Activated CD8-positive, alpha-beta memory T cell treated with anti-CD3 and anti-CD28 coated beads for 48 hours (primary cell): ENCODE results near the gene FAM111B.
"Not testable (repeated sequence)": the region's sequence is repeated elsewhere in the genome, so short reads cannot be mapped to it uniquely, and the experiment has no call there.

Source experiments
- DNase-seq, 3 experiments: peaks; one replicate each; pipeline ENCODE4 v3.0.0-alpha.2; 2020; ENCODE audit warnings: low read depth in 2 of 3, low spot score in 2 of 3

FAM111B gene

GRCh38 chr11:59106363-59107336, at the start of gene FAM111B:
Gene FAM111B, plus strand, starts transcription at chr11:59107237. Its CDS starts 2,389 bp downstream, at chr11:59109626.
- DNase-seq, result peak; percentile 34 to 43 (median 36)

GRCh38 chr11:59058120-59059033, 48.7 kb upstream of the FAM111B start:
- DNase-seq, result peak; percentile 58 to 95 (median 85)

- not testable (repeated sequence) for DNase-seq
Observed at GRCh38 chr11:59060096-59060495, 46.9 kb upstream of the FAM111B start.

- no peak for DNase-seq
Observed at GRCh38 chr11:59062602-59063529, 44.2 kb upstream of the FAM111B start.

GRCh38 chr11:59063996-59064727, 42.9 kb upstream of the FAM111B start:
- DNase-seq, result not testable (repeated sequence)

- DNase-seq, result no peak
Observed at GRCh38 chr11:59069087-59069486, 38.0 kb upstream of the FAM111B start.

- no peak for DNase-seq
Observed at GRCh38 chr11:59076876-59077571, 30.0 kb upstream of the FAM111B start.

- no peak for DNase-seq
Observed at GRCh38 chr11:59078435-59078834, 28.6 kb upstream of the FAM111B start.

GRCh38 chr11:59079086-59079485, 28.0 kb upstream of the FAM111B start:
- DNase-seq, result no peak

- not testable (repeated sequence) for DNase-seq
Observed at GRCh38 chr11:59080421-59080820, 26.6 kb upstream of the FAM111B start.

GRCh38 chr11:59081430-59082020, 25.5 kb upstream of the FAM111B start:
- DNase-seq, result not testable (repeated sequence)

- not testable (repeated sequence) for DNase-seq
Observed at GRCh38 chr11:59086007-59086406, 21.0 kb upstream of the FAM111B start, which contains the start of gene GLYATL1B. Gene GLYATL1B, plus strand, starts transcription at chr11:59086307. Its CDS starts 0 bp downstream, at chr11:59086307.

- no peak for DNase-seq
Observed at GRCh38 chr11:59088162-59088561, 18.9 kb upstream of the FAM111B start.

GRCh38 chr11:59093576-59093975, 13.5 kb upstream of the FAM111B start:
- DNase-seq, result not testable (repeated sequence)

GRCh38 chr11:59095225-59095624, 11.8 kb upstream of the FAM111B start:
- DNase-seq, result not testable (repeated sequence)

- not testable (repeated sequence) for DNase-seq
Observed at GRCh38 chr11:59095972-59096575, 11.0 kb upstream of the FAM111B start.

GRCh38 chr11:59097113-59097708, 9.8 kb upstream of the FAM111B start:
- DNase-seq, result peak in 1 of 3 experiments; percentile 17

- not testable (repeated sequence) for DNase-seq
Observed at GRCh38 chr11:59097938-59098337, 9.1 kb upstream of the FAM111B start.
